HG02642 (cell line): Measurements from ENCODE around the gene NOG.

Source experiments
- ATAC-seq: cut with Tn5 transposase; IDR thresholded peaks from one replicate; pipeline ENCODE4 v1.9.1; 2021; ENCODE audit warnings: mild to moderate bottlenecking; ENCODE audit not compliant: unreplicated experiment, poor library complexity

Gene NOG

GRCh38 chr17:56593646-56594319 is at the start of gene NOG:
TSS of gene NOG (plus strand) at chr17:56593699. CDS start at chr17:56594224, 525 bp downstream.
- ATAC-seq = no peak

GRCh38 chr17:56545106-56545505 is 48.4 kb upstream of the NOG start:
- no peak for ATAC-seq

- no peak for ATAC-seq
Measured at GRCh38 chr17:56545930-56546329, 47.6 kb upstream of the NOG start.

- ATAC-seq = no peak
Measured at GRCh38 chr17:56548661-56549060, 44.8 kb upstream of the NOG start.

GRCh38 chr17:56549501-56549900 is 44.0 kb upstream of the NOG start:
- no peak for ATAC-seq

GRCh38 chr17:56557682-56558081 is 35.8 kb upstream of the NOG start:
- ATAC-seq = no peak

GRCh38 chr17:56558088-56558487 is 35.4 kb upstream of the NOG start:
- no peak for ATAC-seq

GRCh38 chr17:56570199-56570598 is 23.3 kb upstream of the NOG start:
- ATAC-seq = no peak

- no peak for ATAC-seq
Measured at GRCh38 chr17:56571456-56571855, 22.0 kb upstream of the NOG start.

- ATAC-seq = no peak
Measured at GRCh38 chr17:56577190-56577842, 16.2 kb upstream of the NOG start.

- ATAC-seq = no peak
Measured at GRCh38 chr17:56577843-56578204, 15.7 kb upstream of the NOG start.

- no peak for ATAC-seq
Measured at GRCh38 chr17:56581635-56582627, 11.6 kb upstream of the NOG start.

- no peak for ATAC-seq
Measured at GRCh38 chr17:56583772-56584171, 9.7 kb upstream of the NOG start.

- ATAC-seq = no peak
Measured at GRCh38 chr17:56587298-56587697, 6.2 kb upstream of the NOG start.

GRCh38 chr17:56592487-56593085 is 913 bp upstream of the NOG start:
- ATAC-seq = peak; percentile 83

GRCh38 chr17:56593086-56593645 is 333 bp upstream of the NOG start:
- no peak for ATAC-seq

GRCh38 chr17:56594320-56595107 is 1.0 kb downstream of the NOG start:
- ATAC-seq = no peak

- no peak for ATAC-seq
Measured at GRCh38 chr17:56595108-56595418, 1.6 kb downstream of the NOG start.

- ATAC-seq = no peak
Measured at GRCh38 chr17:56595831-56596690, 2.6 kb downstream of the NOG start.
